Liver (tissue), 3 donors: ENCODE measurements around the gene CSKMT.

ENCODE experiments used
- EGR1 ChIP-seq, 2 donors: IDR thresholded peaks; 2 replicates each; pipeline ENCODE4 v1.6.1; 2016 to 2018; ENCODE audit warnings: antibody characterized with exemption in 2 of 2, low read depth in 2 of 2
- HNF4A ChIP-seq, 2 donors: conservative IDR thresholded peaks; 2 replicates each; pipeline ENCODE4 v1.6.1; 2016; ENCODE audit warnings: antibody characterized with exemption in 2 of 2, mild to moderate bottlenecking in 2 of 2
- RAD21 ChIP-seq, 2 donors: IDR thresholded peaks; 2 replicates each; pipeline ENCODE4 v1.6.1; 2016; ENCODE audit warnings: antibody characterized with exemption in 2 of 2, mild to moderate bottlenecking in 2 of 2
- RXRA ChIP-seq, 2 donors: IDR thresholded peaks; 2 replicates each; pipeline ENCODE4 v1.6.1; 2017 to 2018; ENCODE audit warnings: antibody characterized with exemption in 2 of 2, mild to moderate bottlenecking in 1 of 2
- SP1 ChIP-seq: IDR thresholded peaks from 2 replicates; pipeline ENCODE4 v1.6.1; 2018; ENCODE audit warnings: antibody characterized with exemption, mild to moderate bottlenecking
- TAF1 ChIP-seq: conservative IDR thresholded peaks from 2 replicates; pipeline ENCODE4 v1.6.1; 2016; ENCODE audit warnings: antibody characterized with exemption, mild to moderate bottlenecking
- YY1 ChIP-seq: IDR thresholded peaks from 2 replicates; pipeline ENCODE4 v1.6.1; 2016; ENCODE audit warnings: antibody characterized with exemption, mild to moderate bottlenecking
- TF ChIP-seq, protein P1 (sequence below): fragments of 150-350 bp; IDR thresholded peaks from 2 replicates; pipeline ENCODE4 v1.5.1; 2017; ENCODE audit warnings: improper control_type of control experiment, low read depth, low read length; ENCODE audit not compliant: missing input control
- TF ChIP-seq, protein P2 (sequence below): IDR thresholded peaks from 2 replicates; pipeline ENCODE4 v1.6.1; 2016; ENCODE audit warnings: antibody characterized with exemption
- donor health status: healthy.
- donor health status: healthy.

DNA sequence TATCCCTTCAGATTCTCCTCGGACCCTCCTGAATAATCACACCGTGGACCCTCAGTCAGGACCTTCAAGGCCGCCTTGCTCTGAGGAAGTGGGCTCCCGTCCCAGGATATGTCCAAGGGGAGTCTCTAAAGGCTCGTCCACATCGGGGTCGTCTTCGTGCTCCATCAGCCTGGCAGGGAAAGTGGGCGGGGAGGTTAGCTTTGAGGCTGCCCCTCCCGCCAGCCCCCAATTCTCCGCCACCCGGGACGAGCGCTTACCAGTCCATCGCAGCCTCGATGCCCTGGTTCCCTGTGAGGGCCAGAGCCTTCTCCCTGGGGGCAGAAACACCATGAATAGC is 13.3 kb downstream of the CSKMT start:
- no peak for TF ChIP-seq SP1
- no peak for TF ChIP-seq TAF1
- TF ChIP-seq, protein P1, sequence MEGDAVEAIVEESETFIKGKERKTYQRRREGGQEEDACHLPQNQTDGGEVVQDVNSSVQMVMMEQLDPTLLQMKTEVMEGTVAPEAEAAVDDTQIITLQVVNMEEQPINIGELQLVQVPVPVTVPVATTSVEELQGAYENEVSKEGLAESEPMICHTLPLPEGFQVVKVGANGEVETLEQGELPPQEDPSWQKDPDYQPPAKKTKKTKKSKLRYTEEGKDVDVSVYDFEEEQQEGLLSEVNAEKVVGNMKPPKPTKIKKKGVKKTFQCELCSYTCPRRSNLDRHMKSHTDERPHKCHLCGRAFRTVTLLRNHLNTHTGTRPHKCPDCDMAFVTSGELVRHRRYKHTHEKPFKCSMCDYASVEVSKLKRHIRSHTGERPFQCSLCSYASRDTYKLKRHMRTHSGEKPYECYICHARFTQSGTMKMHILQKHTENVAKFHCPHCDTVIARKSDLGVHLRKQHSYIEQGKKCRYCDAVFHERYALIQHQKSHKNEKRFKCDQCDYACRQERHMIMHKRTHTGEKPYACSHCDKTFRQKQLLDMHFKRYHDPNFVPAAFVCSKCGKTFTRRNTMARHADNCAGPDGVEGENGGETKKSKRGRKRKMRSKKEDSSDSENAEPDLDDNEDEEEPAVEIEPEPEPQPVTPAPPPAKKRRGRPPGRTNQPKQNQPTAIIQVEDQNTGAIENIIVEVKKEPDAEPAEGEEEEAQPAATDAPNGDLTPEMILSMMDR, result no peak
- no peak for TF ChIP-seq RXRA (IDR thresholded peaks at IDR 0.05)
- TF ChIP-seq HNF4A (conservative IDR thresholded peaks at IDR 0.05), result no peak
- TF ChIP-seq RAD21 (IDR thresholded peaks at IDR 0.05), result no peak
- no peak for TF ChIP-seq YY1
- TF ChIP-seq EGR1 (IDR thresholded peaks at IDR 0.05; ENCODE audit: low read depth in 2 of 2), result no peak
- TF ChIP-seq, protein P2, sequence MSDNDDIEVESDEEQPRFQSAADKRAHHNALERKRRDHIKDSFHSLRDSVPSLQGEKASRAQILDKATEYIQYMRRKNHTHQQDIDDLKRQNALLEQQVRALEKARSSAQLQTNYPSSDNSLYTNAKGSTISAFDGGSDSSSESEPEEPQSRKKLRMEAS, result no peak
